Measurements from ENCODE around the gene CNTFR. TPM values are rescaled to one million over a fixed set of nuclear protein-coding genes. Genes with fewer than 3 reads are reported as not detected.

The CNTFR gene
- total RNA-seq, 4 donors from 2014 or later, result 1.7 to 24.6 (median 15.6) TPM

GRCh38 chr9:34557426-34558321 is 31.9 kb downstream of the CNTFR start:
- H3K4me1 ChIP-seq, result peaks cover 0 to 22% (median 1%) of the 10 kb centered on the region in 4 donors
- DNase-seq, result no peak
- H3K36me3 ChIP-seq, result no peaks in the 10 kb centered on the region
- H3K4me3 ChIP-seq, result no peak overlapping the region
- no peaks in the 10 kb centered on the region for H3K27me3 ChIP-seq
- H3K27ac ChIP-seq, result no peak overlapping the region
- no peak for TF ChIP-seq POLR2A (IDR thresholded peaks at IDR 0.05)
- no peak for TF ChIP-seq CTCF (IDR thresholded peaks at IDR 0.05)
- H3K9me3 ChIP-seq, result peaks cover 0 to 4% (median 0%) of the 10 kb centered on the region in 4 donors

GRCh38 chr9:34556949-34557348 is 32.6 kb downstream of the CNTFR start:
- no peaks in the 10 kb centered on the region for H3K36me3 ChIP-seq
- peaks cover 0 to 22% (median 1%) of the 10 kb centered on the region in 4 donors for H3K4me1 ChIP-seq
- no peaks in the 10 kb centered on the region for H3K9me3 ChIP-seq
- H3K27me3 ChIP-seq, result no peaks in the 10 kb centered on the region
- TF ChIP-seq CTCF (IDR thresholded peaks at IDR 0.05) (no peak), POLR2A (IDR thresholded peaks at IDR 0.05) (no peak)
- no peak overlapping the region for H3K27ac ChIP-seq
- no peak overlapping the region for H3K4me3 ChIP-seq
- no peak for DNase-seq

GRCh38 chr9:34555936-34556525 is 33.5 kb downstream of the CNTFR start:
- Histone ChIP-seq H3K27ac (no peak overlapping the region), H3K36me3 (no peaks in the 10 kb centered on the region), H3K27me3 (no peaks in the 10 kb centered on the region), H3K9me3 (no peaks in the 10 kb centered on the region), H3K4me3 (no peak overlapping the region), H3K4me1 (peaks cover 0 to 21% (median 1%) of the 10 kb centered on the region in 4 donors)
- no peak for DNase-seq
- TF ChIP-seq POLR2A (IDR thresholded peaks at IDR 0.05) (no peak), CTCF (IDR thresholded peaks at IDR 0.05) (no peak)

- Histone ChIP-seq H3K27ac (no peak overlapping the region), H3K4me1 (peaks cover 0 to 16% (median 1%) of the 10 kb centered on the region in 4 donors), H3K36me3 (no peaks in the 10 kb centered on the region), H3K4me3 (no peak overlapping the region), H3K27me3 (no peaks in the 10 kb centered on the region), H3K9me3 (no peaks in the 10 kb centered on the region)
- DNase-seq, result no peak
- TF ChIP-seq CTCF (IDR thresholded peaks at IDR 0.05), result no peak
- TF ChIP-seq POLR2A (IDR thresholded peaks at IDR 0.05), result no peak
These were observed 34.0 kb downstream of the CNTFR start for GRCh38 chr9:34555500-34555899.

- peak in 1 of 3 donors; percentile 44 for DNase-seq
- TF ChIP-seq CTCF (IDR thresholded peaks at IDR 0.05) (no peak), POLR2A (IDR thresholded peaks at IDR 0.05) (no peak)
- H3K27ac ChIP-seq, result no peak overlapping the region
- H3K4me3 ChIP-seq, result no peak overlapping the region
- H3K27me3 ChIP-seq, result no peaks in the 10 kb centered on the region
- H3K9me3 ChIP-seq, result no peaks in the 10 kb centered on the region
- peaks cover 0 to 10% (median 1%) of the 10 kb centered on the region in 4 donors for H3K4me1 ChIP-seq
- no peaks in the 10 kb centered on the region for H3K36me3 ChIP-seq
These were observed 34.5 kb downstream of the CNTFR start for GRCh38 chr9:34555002-34555348.

Measured in Peyer's patch (tissue), 4 donors.